HG03439 (cell line): ENCODE data around the gene APAF1.
"Not testable (repeated sequence)": the region's sequence is repeated elsewhere in the genome, so short reads cannot be mapped to it uniquely, and the experiment has no call there.

Experiments
- ATAC-seq: cut with Tn5 transposase; IDR thresholded peaks from one replicate; pipeline ENCODE4 v1.9.1; 2021; ENCODE audit warnings: mild to moderate bottlenecking, moderate library complexity; ENCODE audit not compliant: unreplicated experiment

The APAF1 gene

DNA sequence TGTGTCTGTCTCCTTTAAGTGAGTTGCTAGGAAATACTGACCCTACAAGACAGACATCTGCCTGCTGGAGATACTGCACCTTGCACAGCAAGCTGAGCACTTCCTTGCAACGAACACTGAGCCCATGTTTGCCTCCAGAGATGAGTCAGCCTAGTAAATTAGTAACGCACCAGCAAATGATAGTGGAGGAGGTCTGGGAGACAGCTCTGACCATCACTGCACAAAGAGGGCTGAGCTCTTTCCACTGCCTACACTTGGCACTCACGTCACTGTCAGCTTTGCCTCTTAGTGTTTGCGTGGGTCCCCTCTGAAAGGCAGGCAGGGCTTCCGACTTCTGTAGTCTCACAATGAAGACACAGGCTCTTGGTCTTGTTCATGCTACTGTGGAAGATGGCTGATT, 109.0 kb downstream of the APAF1 start:
- ATAC-seq = peak; percentile 98

DNA sequence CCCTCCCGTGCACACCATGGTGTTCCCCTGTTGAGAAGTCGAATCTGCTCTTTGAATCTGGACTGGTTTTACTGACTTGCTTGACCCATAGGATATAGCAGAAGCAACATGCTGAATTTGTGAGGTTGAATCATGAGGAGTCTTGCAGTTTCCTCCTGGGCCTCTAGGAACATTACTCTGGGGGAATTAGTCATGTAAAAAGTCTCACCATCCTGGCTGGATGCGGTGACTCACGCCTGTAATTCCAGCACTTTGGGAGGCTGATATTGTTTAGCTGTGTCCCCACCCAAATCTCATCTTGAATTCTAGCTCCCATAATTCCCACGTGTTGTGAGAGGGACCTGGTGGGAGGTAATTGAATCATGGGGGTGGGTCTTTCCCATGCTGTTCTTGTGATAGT, 110.8 kb downstream of the APAF1 start:
- not testable (repeated sequence) for ATAC-seq

DNA sequence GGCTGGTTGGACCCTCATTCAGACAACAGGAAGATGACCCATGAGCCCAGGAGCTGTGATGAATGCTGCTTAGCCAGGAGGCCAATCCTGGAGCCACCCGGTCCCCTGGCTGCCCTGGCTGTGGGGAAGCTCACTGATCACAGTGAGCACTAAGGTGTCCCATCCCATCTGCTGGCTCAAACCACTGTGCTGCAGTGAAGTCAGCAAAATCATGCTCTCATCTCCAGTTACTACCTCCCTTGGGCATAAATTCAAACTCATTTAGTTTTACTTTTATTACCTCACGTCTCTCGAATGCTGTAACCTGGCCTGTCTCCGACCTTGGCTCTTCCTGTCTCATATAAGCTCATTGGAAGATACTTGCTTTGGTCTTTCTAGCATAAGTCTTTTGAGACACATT, 112.4 kb downstream of the APAF1 start:
- no peak for ATAC-seq

DNA sequence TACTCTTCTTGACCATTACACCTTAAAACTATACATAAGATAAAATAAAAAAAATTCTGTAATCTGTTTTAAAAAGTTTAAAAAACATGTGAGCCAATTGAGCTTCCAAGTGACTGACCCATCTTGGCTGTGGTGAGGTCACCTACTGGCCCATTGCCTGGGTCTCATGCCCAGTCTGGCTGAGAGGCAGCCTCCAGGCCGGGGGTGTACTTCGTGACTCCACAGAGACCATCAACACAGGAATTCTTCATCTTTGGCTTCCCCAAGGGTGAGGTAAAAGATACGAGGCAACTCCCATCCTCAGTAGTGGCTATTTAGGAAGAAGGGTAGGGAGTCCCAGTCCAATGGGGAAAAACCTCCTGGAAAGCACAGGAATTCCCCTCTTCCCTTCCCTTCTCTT, 113.2 kb downstream of the APAF1 start:
- no peak for ATAC-seq

DNA sequence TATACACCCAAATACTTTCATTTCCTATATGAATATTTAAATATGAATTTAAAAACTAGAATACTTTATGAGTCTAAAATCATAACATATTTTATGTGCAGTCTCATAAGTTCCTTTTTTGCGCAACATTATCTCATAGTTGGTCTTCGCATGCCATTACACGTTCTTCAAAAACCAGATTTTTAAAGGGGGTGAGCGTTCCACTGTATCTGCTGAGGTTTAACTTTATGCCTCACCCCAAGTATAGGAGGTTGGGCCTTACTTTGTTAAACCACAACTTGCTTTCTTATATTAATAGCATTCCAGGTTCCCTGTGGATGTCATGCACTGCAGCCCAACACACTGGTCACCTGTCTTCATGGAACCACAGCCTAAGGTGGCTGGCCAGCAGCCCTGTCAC, 118.6 kb downstream of the APAF1 start:
- ATAC-seq = no peak

DNA sequence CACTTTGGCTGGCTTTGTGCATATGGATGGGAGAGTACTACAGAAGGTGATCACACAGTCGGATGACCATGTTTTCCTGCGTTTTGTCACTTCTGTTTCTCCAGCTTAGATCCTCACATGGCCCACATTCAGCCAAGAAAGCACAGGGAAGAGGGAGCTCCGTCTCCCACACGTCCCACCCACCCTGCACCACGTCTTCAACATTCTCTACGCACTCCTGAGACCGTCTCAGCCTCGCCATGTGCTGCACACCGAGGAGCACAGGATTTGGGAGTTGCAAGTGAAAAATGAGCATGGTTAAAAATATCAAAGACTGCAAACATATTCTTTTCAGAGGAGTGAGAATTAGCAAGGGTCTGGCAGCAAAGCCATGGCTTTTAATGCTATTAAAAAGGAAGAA, 122.2 kb downstream of the APAF1 start:
- no peak for ATAC-seq

DNA sequence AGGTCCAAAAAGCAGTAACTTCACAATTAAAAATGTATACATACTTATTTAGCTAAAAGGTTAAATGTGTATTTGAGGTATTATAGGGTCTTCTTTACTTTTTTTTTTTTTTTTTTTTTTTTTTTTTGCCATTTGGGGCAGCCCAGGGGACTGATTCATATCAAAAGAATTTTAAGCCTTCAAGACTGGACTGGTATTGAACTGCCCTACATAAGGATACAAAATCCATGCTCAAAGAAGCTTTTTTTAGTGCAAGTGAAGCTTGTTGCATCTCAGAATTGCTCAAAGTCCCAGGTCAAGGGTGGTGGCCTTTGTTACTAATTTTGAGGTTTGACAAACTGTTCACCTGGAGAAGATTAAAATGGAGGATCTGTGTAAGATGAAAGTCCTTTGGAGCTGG, 124.0 kb downstream of the APAF1 start:
- ATAC-seq = no peak

DNA sequence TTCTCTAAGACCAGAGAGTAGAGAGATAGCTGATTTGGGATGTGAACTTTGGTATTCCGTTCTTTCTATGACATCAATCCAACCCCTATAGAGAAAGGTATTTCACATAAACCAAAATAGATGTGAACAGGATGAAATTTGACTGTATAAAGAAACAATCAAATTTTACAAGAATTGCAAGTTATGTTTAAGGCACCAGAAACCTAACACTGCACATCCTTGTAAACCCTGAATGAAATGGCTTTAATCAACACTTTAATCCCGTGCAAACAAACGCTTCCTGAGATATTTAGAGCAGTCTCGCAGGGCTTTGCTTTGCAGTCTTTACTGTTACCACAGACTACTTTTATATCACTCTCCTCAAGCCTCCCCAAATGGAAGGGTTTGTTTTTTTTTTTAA, 125.1 kb downstream of the APAF1 start:
- ATAC-seq = no peak

DNA sequence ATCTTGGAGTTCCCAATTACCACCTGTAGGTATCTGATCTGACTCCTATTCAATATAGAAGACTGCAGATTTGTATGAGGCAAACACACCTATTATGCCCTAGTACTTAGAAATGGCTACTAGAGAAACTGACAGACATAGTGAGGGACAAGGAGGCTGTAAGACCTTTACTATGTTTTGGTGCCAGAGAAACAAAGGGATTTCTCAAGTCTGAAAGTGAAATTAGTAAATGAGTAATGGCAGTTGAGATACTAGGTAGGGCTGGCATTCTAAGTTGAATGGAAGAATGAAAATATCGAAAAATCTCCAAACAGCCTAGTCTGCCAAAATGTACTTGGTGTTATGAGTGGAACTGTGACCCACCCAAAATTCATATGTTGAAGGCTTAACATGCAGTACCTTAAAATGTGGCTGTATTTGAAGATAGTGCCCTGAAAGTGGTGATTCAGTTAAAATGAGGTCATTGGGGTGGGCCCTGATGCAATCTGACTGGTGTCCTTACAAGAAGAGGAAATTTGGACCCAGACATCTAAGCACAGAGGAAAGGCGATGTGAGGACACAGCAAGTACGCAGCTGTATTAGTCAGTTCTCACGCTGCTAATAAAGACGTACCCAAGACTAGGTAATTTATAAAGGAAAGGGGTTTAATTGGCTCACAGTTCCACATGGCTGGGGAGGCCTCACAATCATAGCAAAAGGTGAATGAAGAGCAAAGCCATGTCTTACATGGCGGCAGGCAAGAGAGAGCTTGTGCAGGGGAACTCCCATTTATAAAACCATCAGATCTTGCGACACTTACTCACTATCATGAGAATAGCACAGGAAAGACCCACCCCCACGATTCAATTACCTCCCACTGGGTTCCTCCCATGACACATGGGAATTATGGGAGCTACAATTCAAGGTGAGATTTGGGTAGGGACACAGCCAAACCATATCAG, 127.0 kb downstream of the APAF1 start:
- no peak for ATAC-seq

DNA sequence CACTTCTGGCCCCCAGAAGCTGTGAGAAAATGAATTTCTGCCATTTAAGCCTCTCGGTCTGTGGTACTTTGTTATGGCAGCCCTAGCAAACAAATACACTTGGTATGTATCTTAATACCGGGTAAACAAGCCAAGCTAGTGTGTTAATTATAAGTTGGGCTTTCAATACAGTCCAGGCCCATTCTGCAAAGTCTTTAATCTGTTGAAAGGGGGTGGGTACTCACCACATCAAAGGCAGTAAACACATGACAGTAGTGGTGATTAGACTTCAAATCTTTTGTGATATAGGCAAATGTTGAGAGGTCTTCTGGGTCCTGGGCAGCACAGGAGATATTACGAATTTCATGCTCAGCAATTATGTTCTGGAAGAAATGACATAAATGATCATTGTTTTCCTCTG, 127.7 kb downstream of the APAF1 start:
- no peak for ATAC-seq

DNA sequence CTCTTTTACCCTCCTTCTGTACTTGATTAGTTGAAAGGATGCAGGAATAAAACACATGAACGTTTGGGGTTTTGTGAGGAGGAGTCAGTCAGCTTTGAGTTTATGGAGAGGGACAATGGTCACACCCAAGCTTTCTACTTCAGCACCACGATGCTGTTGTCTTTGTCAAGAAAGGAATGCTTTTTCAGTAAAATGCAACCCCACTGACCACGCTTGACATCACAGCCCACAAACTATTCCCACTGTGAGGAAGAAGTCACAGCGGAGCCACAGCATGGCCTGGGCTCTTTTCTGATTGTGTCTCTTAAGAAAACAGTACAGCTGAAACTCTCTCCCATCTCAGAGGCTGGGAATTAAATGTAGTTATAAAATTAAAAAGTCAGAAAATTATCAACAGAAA, 135.2 kb downstream of the APAF1 start:
- no peak for ATAC-seq

DNA sequence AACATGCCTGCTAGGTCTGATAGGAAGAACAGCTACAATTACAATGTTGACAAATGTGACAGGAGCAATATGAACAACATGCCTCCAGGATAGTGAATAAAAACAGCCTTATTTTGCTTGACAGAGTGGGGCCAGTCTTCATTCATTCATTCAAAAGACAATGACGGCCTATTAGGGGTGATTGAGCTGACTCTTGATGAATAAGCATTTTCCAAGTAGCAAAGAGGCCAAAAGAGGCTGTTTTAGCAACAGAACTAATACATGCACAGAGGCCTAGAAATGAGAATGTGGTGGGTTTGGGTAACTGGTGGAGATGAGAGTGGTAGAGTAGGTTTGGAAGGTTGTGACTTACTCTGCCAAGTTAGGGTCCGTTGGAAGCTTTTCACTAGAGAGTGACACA, 138.3 kb downstream of the APAF1 start:
- ATAC-seq = no peak
